ENCODE results near the gene MYO18B. TPM values are rescaled to one million over a fixed set of nuclear protein-coding genes. Genes with fewer than 3 reads are reported as not detected.

Gene MYO18B
- total RNA-seq, 1 donor from 2014 or later: 144 TPM

DNA sequence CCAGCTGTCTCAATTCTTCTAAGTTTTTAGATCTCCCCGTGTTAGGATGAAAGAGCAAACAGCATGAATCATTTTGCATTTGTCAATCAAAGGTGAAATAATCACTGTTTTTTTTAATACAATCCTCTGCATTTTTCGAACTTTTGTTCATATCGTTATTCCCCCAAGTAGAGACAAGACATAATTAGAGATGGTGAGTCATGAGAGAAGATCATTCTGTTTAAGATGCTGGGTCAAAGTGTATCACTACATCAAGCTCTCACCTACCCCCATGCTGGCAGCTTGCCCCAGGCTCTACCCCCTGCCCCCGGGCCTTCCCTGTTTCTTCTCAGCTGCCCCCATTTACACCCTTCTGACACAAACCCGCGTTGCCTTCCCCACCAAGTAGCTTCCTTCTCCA is 30.5 kb upstream of the MYO18B start:
- H3K9me3 ChIP-seq (ENCODE audit: control insufficient read depth in 3 of 3, low read length in 3 of 3): no peaks in the 10 kb centered on the region
- H3K4me3 ChIP-seq (ENCODE audit: low read length in 3 of 3): no peak overlapping the region
- no peak overlapping the region for H3K27ac ChIP-seq (ENCODE audit: low read depth, low read length)
- peaks cover 0 to 9% (median 3%) of the 10 kb centered on the region in 3 donors for H3K4me1 ChIP-seq (ENCODE audit: control insufficient read depth in 3 of 3, insufficient read depth in 3 of 3, low read length in 3 of 3)
- H3K9ac ChIP-seq (ENCODE audit: low read depth in 1 of 3, low read length in 3 of 3): no peak overlapping the region
- H3K36me3 ChIP-seq (ENCODE audit: control insufficient read depth in 3 of 3, insufficient read depth in 3 of 3, low read length in 3 of 3): peaks cover 0 to 2% (median 0%) of the 10 kb centered on the region in 3 donors
- no peaks in the 10 kb centered on the region for H3K27me3 ChIP-seq (ENCODE audit: control insufficient read depth in 3 of 3, insufficient read depth in 3 of 3, low read length in 3 of 3)

DNA sequence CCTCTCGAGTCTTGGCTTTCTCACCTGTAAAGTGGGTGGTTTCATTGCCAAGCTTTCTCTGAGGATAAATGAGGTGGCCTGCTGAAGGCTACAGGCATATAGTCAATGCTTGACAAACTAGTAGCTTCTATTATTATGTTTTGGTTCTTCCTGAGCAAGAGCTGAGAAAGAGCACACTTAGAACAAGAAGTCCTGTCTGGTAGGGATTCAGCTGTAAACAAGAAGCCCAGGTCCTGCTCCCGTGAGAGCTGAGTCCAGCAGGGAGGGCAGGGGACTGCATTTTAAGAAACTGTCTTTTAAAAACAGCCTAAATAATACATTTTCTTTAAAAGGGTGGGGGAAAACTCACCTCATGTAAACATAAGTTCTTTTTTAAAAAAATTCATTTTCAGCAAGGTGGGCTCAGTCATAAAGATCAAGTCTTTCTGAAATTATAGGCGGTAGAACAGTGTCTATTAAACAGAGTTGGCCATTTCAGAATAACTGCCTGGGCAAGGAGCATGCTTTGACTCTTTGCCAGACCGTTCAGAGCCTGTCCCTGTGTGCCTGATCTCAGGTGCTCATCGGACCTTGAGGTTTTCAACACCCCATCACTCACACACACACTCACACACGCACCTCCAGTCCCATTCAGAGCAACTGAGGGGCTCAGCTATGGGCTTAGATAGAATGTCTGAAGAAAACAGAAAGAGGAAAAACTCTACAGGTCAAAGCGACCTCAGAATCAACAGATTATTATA is 29.2 kb upstream of the MYO18B start:
- H3K9ac ChIP-seq (ENCODE audit: low read depth in 1 of 3, low read length in 3 of 3): no peak overlapping the region
- H3K4me1 ChIP-seq (ENCODE audit: control insufficient read depth in 3 of 3, insufficient read depth in 3 of 3, low read length in 3 of 3): peaks cover 0 to 9% (median 6%) of the 10 kb centered on the region in 3 donors
- H3K27me3 ChIP-seq (ENCODE audit: control insufficient read depth in 3 of 3, insufficient read depth in 3 of 3, low read length in 3 of 3): no peaks in the 10 kb centered on the region
- no peak overlapping the region for H3K4me3 ChIP-seq (ENCODE audit: low read length in 3 of 3)
- no peak overlapping the region for H3K27ac ChIP-seq (ENCODE audit: low read depth, low read length)
- no peaks in the 10 kb centered on the region for H3K9me3 ChIP-seq (ENCODE audit: control insufficient read depth in 3 of 3, low read length in 3 of 3)
- peaks cover 0 to 2% (median 0%) of the 10 kb centered on the region in 3 donors for H3K36me3 ChIP-seq (ENCODE audit: control insufficient read depth in 3 of 3, insufficient read depth in 3 of 3, low read length in 3 of 3)

DNA sequence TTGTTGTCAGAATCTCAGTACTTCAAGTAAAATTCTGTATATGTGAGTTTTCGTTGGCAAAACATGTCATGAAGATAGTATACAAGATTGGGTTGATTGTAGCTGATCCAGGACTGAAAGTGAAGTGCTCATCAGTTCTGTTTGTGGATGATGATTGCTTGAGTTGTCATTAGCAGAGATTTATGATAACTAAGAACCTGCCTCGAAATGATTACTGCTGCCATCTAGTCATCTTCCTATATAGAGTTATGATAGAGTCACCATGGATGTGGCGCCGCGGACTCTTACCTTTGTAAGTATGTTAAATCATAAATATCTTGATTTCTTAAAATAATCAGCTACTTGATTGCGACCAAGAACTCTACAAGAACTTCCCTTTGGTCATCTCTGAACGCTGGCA is 27.9 kb upstream of the MYO18B start:
- Histone ChIP-seq H3K9ac (ENCODE audit: low read depth in 1 of 3, low read length in 3 of 3) (peak overlapping the region in 1 of 3 donors; percentile 1), H3K4me3 (ENCODE audit: low read length in 3 of 3) (no peak overlapping the region), H3K36me3 (ENCODE audit: control insufficient read depth in 3 of 3, insufficient read depth in 3 of 3, low read length in 3 of 3) (peaks cover 0 to 2% (median 0%) of the 10 kb centered on the region in 3 donors), H3K27me3 (ENCODE audit: control insufficient read depth in 3 of 3, insufficient read depth in 3 of 3, low read length in 3 of 3) (no peaks in the 10 kb centered on the region), H3K27ac (ENCODE audit: low read depth, low read length) (peak overlapping the region; percentile 69), H3K9me3 (ENCODE audit: control insufficient read depth in 3 of 3, low read length in 3 of 3) (no peaks in the 10 kb centered on the region), H3K4me1 (ENCODE audit: control insufficient read depth in 3 of 3, insufficient read depth in 3 of 3, low read length in 3 of 3) (peaks cover 0 to 15% (median 11%) of the 10 kb centered on the region in 3 donors)

DNA sequence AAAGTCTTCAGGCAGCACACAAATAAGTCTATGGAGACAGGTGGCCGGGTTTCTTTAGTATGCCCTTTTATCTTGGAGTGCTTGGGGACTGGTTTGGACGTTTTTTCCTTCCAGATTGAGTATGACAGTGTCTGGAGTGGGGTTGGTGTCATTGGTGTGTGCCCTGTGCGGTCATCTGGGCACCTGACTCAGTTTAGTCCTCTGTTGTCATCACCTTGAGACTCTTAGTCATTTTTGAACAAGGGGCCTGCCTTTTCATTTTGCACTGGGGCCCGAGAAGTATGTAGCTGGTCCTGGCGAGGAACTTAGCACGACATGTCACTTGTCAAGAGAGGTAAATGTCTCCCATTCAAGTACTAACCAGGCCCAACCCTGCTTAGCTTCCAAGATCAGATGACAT is 27.2 kb upstream of the MYO18B start:
- peak overlapping the region in 2 of 3 donors; percentile 9 to 20 for H3K9ac ChIP-seq (ENCODE audit: low read depth in 1 of 3, low read length in 3 of 3)
- peaks cover 0 to 15% (median 11%) of the 10 kb centered on the region in 3 donors for H3K4me1 ChIP-seq (ENCODE audit: control insufficient read depth in 3 of 3, insufficient read depth in 3 of 3, low read length in 3 of 3)
- peaks cover 0 to 2% (median 0%) of the 10 kb centered on the region in 3 donors for H3K36me3 ChIP-seq (ENCODE audit: control insufficient read depth in 3 of 3, insufficient read depth in 3 of 3, low read length in 3 of 3)
- peak overlapping the region; percentile 69 for H3K27ac ChIP-seq (ENCODE audit: low read depth, low read length)
- no peaks in the 10 kb centered on the region for H3K27me3 ChIP-seq (ENCODE audit: control insufficient read depth in 3 of 3, insufficient read depth in 3 of 3, low read length in 3 of 3)
- no peak overlapping the region for H3K4me3 ChIP-seq (ENCODE audit: low read length in 3 of 3)
- no peaks in the 10 kb centered on the region for H3K9me3 ChIP-seq (ENCODE audit: control insufficient read depth in 3 of 3, low read length in 3 of 3)

GRCh38 chr22:25716637-25717036 is 25.4 kb upstream of the MYO18B start:
- H3K27ac ChIP-seq (ENCODE audit: low read depth, low read length): no peak overlapping the region
- no peak overlapping the region for H3K9ac ChIP-seq (ENCODE audit: low read depth in 1 of 3, low read length in 3 of 3)
- H3K4me1 ChIP-seq (ENCODE audit: control insufficient read depth in 3 of 3, insufficient read depth in 3 of 3, low read length in 3 of 3): peaks cover 0 to 15% (median 11%) of the 10 kb centered on the region in 3 donors
- H3K4me3 ChIP-seq (ENCODE audit: low read length in 3 of 3): no peak overlapping the region
- H3K27me3 ChIP-seq (ENCODE audit: control insufficient read depth in 3 of 3, insufficient read depth in 3 of 3, low read length in 3 of 3): no peaks in the 10 kb centered on the region
- H3K36me3 ChIP-seq (ENCODE audit: control insufficient read depth in 3 of 3, insufficient read depth in 3 of 3, low read length in 3 of 3): no peaks in the 10 kb centered on the region
- no peaks in the 10 kb centered on the region for H3K9me3 ChIP-seq (ENCODE audit: control insufficient read depth in 3 of 3, low read length in 3 of 3)

- Histone ChIP-seq H3K4me1 (ENCODE audit: control insufficient read depth in 3 of 3, insufficient read depth in 3 of 3, low read length in 3 of 3) (peaks cover 0 to 11% (median 11%) of the 10 kb centered on the region in 3 donors), H3K9ac (ENCODE audit: low read depth in 1 of 3, low read length in 3 of 3) (peak overlapping the region in 2 of 3 donors; percentile 36 to 58), H3K27me3 (ENCODE audit: control insufficient read depth in 3 of 3, insufficient read depth in 3 of 3, low read length in 3 of 3) (no peaks in the 10 kb centered on the region), H3K36me3 (ENCODE audit: control insufficient read depth in 3 of 3, insufficient read depth in 3 of 3, low read length in 3 of 3) (peaks cover 0 to under 1% (median 0%) of the 10 kb centered on the region in 3 donors), H3K4me3 (ENCODE audit: low read length in 3 of 3) (peak overlapping the region in 2 of 3 donors; percentile 14 to 18), H3K27ac (ENCODE audit: low read depth, low read length) (peak overlapping the region; percentile 54), H3K9me3 (ENCODE audit: control insufficient read depth in 3 of 3, low read length in 3 of 3) (no peaks in the 10 kb centered on the region)
Measured at GRCh38 chr22:25718135-25718840, 23.7 kb upstream of the MYO18B start.

DNA sequence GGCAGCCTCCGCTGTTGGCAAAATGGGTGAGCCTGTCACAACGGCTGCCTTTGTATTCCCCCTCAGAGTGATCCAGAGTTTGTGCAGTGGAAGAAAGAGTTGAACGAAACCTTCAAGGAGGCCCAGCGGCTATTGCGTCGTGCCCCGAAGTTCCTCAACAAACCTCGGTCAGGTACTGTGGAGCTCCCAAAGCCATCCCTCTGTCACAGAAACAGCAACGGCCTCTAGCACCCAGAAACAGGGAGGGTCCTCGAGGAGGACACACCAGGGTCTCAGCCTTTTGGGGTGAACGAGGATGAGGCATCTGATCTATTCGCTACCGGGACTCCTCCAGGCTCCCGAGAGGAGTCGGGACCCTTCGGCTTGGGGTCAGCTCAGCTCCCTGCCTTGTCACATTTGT is 19.8 kb upstream of the MYO18B start:
- Histone ChIP-seq H3K9ac (ENCODE audit: low read depth in 1 of 3, low read length in 3 of 3) (no peak overlapping the region), H3K4me3 (ENCODE audit: low read length in 3 of 3) (no peak overlapping the region), H3K27ac (ENCODE audit: low read depth, low read length) (no peak overlapping the region), H3K9me3 (ENCODE audit: control insufficient read depth in 3 of 3, low read length in 3 of 3) (no peaks in the 10 kb centered on the region), H3K27me3 (ENCODE audit: control insufficient read depth in 3 of 3, insufficient read depth in 3 of 3, low read length in 3 of 3) (no peaks in the 10 kb centered on the region), H3K36me3 (ENCODE audit: control insufficient read depth in 3 of 3, insufficient read depth in 3 of 3, low read length in 3 of 3) (peaks cover 0 to 2% (median 0%) of the 10 kb centered on the region in 3 donors), H3K4me1 (ENCODE audit: control insufficient read depth in 3 of 3, insufficient read depth in 3 of 3, low read length in 3 of 3) (peaks cover 0 to 7% (median 6%) of the 10 kb centered on the region in 3 donors)

DNA sequence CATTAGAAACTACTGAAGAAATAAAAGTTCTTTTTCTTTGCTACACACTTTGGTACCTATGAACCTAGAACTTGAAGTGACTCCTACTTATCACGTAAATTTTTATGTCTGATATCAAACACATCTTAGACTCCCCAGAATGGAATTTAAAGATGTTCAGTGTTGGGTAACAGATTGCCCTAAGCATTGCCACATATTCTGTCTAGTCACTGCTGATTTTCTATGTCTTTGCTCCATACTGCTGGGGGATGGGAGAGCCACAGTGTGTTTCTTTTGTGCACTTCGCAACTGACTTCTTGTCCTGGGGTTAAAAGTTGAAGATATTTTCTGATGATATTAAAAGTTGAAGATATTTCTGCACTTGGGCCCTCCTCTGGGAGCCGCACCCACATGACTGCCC is 19.4 kb upstream of the MYO18B start:
- Histone ChIP-seq H3K9me3 (ENCODE audit: control insufficient read depth in 3 of 3, low read length in 3 of 3) (no peaks in the 10 kb centered on the region), H3K4me3 (ENCODE audit: low read length in 3 of 3) (no peak overlapping the region), H3K27ac (ENCODE audit: low read depth, low read length) (no peak overlapping the region), H3K9ac (ENCODE audit: low read depth in 1 of 3, low read length in 3 of 3) (no peak overlapping the region), H3K27me3 (ENCODE audit: control insufficient read depth in 3 of 3, insufficient read depth in 3 of 3, low read length in 3 of 3) (no peaks in the 10 kb centered on the region), H3K36me3 (ENCODE audit: control insufficient read depth in 3 of 3, insufficient read depth in 3 of 3, low read length in 3 of 3) (peaks cover 0 to 2% (median 0%) of the 10 kb centered on the region in 3 donors), H3K4me1 (ENCODE audit: control insufficient read depth in 3 of 3, insufficient read depth in 3 of 3, low read length in 3 of 3) (peaks cover 0 to 7% (median 6%) of the 10 kb centered on the region in 3 donors)

DNA sequence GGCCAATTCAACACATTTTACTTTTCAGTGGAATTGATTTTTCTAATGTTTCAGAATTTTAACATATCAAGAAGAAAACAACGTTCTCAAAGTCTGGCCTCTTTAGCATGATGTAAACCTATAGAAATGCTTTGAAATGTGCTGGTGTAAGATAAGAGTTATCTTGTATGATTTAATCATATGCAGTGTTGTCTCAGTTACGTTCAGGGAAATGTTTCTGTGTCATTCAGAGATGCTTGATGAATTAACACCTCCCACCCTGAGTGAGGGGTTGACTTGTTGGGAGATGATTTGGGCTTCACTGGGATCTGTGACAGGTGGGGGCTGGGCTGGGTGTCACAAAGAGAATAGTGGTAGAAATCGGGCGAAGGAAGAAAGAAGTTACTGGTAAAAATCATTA is 15.7 kb upstream of the MYO18B start:
- no peaks in the 10 kb centered on the region for H3K9me3 ChIP-seq (ENCODE audit: control insufficient read depth in 3 of 3, low read length in 3 of 3)

GRCh38 chr22:25728071-25728470 is 13.9 kb upstream of the MYO18B start:
- Histone ChIP-seq H3K9ac (ENCODE audit: low read depth in 1 of 3, low read length in 3 of 3) (no peak overlapping the region), H3K9me3 (ENCODE audit: control insufficient read depth in 3 of 3, low read length in 3 of 3) (no peaks in the 10 kb centered on the region), H3K4me1 (ENCODE audit: control insufficient read depth in 3 of 3, insufficient read depth in 3 of 3, low read length in 3 of 3) (no peaks in the 10 kb centered on the region), H3K36me3 (ENCODE audit: control insufficient read depth in 3 of 3, insufficient read depth in 3 of 3, low read length in 3 of 3) (peaks cover 0 to 2% (median 0%) of the 10 kb centered on the region in 3 donors), H3K4me3 (ENCODE audit: low read length in 3 of 3) (no peak overlapping the region), H3K27me3 (ENCODE audit: control insufficient read depth in 3 of 3, insufficient read depth in 3 of 3, low read length in 3 of 3) (no peaks in the 10 kb centered on the region), H3K27ac (ENCODE audit: low read depth, low read length) (no peak overlapping the region)

More for the DNA sequence above, 15.7 kb upstream of the MYO18B start:
- Histone ChIP-seq H3K4me3 (ENCODE audit: low read length in 3 of 3) (no peak overlapping the region), H3K36me3 (ENCODE audit: control insufficient read depth in 3 of 3, insufficient read depth in 3 of 3, low read length in 3 of 3) (peaks cover 0 to 2% (median 0%) of the 10 kb centered on the region in 3 donors), H3K27ac (ENCODE audit: low read depth, low read length) (no peak overlapping the region), H3K9ac (ENCODE audit: low read depth in 1 of 3, low read length in 3 of 3) (no peak overlapping the region), H3K27me3 (ENCODE audit: control insufficient read depth in 3 of 3, insufficient read depth in 3 of 3, low read length in 3 of 3) (no peaks in the 10 kb centered on the region), H3K4me1 (ENCODE audit: control insufficient read depth in 3 of 3, insufficient read depth in 3 of 3, low read length in 3 of 3) (no peaks in the 10 kb centered on the region)
